Fibroblast of skin of right quadriceps (primary cell): Measurements from ENCODE around the gene PTPRQ.
"Not testable (repeated sequence)": the region's sequence is repeated elsewhere in the genome, so short reads cannot be mapped to it uniquely, and the experiment has no call there.

Experiments
- DNase-seq: peaks from one replicate; pipeline ENCODE4 v3.0.0-alpha.2; 2013

The PTPRQ gene, protein sequence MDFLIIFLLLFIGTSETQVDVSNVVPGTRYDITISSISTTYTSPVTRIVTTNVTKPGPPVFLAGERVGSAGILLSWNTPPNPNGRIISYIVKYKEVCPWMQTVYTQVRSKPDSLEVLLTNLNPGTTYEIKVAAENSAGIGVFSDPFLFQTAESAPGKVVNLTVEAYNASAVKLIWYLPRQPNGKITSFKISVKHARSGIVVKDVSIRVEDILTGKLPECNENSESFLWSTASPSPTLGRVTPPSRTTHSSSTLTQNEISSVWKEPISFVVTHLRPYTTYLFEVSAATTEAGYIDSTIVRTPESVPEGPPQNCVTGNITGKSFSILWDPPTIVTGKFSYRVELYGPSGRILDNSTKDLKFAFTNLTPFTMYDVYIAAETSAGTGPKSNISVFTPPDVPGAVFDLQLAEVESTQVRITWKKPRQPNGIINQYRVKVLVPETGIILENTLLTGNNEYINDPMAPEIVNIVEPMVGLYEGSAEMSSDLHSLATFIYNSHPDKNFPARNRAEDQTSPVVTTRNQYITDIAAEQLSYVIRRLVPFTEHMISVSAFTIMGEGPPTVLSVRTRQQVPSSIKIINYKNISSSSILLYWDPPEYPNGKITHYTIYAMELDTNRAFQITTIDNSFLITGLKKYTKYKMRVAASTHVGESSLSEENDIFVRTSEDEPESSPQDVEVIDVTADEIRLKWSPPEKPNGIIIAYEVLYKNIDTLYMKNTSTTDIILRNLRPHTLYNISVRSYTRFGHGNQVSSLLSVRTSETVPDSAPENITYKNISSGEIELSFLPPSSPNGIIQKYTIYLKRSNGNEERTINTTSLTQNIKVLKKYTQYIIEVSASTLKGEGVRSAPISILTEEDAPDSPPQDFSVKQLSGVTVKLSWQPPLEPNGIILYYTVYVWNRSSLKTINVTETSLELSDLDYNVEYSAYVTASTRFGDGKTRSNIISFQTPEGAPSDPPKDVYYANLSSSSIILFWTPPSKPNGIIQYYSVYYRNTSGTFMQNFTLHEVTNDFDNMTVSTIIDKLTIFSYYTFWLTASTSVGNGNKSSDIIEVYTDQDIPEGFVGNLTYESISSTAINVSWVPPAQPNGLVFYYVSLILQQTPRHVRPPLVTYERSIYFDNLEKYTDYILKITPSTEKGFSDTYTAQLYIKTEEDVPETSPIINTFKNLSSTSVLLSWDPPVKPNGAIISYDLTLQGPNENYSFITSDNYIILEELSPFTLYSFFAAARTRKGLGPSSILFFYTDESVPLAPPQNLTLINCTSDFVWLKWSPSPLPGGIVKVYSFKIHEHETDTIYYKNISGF (N-terminal part only)

DNA sequence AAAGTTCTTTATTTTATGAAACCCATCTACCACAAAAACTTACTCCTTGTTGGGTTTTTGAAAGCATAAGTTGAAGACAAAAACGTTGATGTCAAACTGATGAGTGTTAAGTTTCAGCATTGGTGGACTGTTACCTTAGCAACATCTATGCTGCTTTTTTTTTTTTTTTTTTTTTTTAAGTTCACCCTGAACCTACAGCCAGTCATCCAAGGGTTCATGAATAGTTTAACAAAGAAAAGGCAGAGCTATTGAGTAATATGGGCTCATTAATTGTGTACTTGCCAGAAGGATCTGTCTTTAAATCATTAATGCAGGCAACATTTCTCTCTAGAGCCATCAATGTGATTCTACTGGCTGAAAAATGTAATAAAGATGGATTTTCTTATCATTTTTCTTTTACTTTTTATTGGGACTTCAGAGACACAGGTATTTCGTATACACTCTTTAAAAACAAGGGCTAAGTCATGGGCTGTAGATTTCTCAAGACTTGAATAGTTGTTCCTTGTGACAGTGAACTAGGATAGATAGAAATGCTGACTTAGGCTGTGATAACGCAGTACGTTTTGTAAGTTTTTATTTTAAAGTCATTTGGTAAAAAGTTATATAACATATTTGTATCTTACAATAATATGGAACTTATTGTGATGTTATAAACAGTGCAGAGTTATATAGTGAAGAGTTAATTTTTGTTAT, at the start of gene PTPRQ:
PTPRQ (plus strand) TSS at position 262 of the 693 bp plus-strand sequence; CDS start at position 373, 111 bp downstream.
- DNase-seq: peak; percentile 66

DNA sequence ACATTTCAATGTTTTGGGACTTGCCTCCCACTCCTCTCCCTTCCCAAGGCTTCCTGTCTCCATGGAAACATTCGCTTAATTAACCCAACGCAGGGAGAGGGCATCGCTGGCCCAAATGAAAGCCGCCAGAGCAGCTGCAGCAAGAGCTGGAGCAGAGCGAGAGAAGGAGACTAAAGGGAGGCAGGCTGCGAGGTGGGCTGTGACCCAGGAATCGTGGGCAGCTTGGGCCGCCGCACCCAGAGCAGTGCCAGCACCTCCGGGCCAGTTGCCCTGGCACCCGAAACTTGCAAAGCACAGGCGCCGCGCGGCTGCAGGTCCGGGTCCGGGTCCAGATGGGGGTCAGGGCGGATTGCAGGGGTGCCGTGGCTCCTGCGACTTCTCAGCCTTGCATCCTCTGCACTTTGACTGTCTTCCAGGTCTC, 43.5 kb upstream of the PTPRQ start:
- no peak for DNase-seq

DNA sequence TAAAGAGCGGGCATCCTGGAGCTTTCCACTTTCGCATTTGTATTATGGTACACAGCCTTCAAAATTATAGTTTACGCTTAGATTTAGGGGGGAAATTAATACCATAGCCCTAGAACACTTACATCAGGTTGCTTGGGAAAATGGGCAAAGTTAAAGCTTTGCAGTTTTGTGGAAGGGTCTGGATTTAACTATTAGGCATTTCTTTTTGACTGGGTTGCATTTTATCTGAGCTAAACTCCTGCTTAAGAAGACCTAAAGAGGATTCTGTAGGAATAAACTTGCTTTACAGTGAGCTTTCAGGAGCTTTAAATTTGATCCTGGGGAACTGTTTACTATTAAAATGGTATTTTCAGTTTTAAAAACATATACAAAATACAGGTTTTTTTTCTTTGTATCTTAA, 42.8 kb upstream of the PTPRQ start:
- no peak for DNase-seq

DNA sequence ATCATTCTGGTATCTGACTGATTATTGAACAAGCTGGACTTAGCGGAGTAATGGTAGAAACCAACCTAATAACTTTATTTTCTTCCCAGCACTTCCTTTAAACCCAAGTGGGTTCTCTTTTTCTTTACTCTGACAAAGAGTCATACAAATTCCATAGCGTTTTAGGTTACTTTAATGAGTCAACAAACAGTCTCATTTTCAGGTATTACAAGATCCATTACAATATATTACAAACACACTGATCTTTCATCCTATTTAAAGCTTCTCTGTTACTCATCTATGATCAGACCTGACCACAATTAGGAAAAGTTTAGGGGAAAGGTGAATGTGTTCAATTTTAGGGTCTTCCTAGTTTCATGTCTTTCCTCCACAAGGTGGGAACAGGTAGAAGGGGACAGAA, 39.4 kb upstream of the PTPRQ start:
- DNase-seq: no peak

DNA sequence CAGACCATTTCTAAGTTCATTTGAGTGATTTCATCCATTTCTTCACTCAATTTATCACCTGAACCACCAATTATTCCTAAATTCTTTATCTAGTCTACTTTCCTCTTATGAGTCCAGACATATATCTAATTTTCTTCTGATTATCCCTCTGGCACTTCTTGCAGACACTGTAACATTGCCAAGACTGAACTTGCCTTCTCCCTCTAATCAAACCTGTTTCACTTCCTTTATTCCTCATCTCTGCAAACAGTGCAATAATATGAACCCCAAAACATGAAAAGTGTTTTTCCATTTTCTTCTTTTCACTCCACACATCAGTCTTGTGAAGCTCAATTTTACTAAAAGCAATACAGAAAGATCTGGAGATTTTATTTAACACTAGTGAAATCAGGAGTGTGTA, 37.8 kb upstream of the PTPRQ start:
- DNase-seq: no peak

DNA sequence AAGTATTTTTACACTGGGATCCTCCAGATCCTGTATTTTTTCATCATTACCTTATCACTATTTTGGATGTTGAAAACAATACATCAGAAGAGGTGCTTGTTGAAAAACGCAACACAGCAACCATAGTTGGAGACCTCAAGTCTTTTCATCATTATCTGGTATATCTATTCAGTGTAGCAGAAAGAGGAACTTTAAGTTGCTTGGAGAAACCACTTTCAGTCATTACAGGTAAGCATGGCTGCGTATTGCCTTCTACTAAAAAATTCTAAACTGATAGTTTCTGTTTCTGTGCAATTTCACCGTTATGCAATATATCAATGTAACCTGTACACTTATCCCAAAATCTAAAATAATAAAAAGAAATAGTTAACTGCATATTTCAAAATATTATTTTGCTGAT, 32.2 kb upstream of the PTPRQ start:
- DNase-seq: no peak

DNA sequence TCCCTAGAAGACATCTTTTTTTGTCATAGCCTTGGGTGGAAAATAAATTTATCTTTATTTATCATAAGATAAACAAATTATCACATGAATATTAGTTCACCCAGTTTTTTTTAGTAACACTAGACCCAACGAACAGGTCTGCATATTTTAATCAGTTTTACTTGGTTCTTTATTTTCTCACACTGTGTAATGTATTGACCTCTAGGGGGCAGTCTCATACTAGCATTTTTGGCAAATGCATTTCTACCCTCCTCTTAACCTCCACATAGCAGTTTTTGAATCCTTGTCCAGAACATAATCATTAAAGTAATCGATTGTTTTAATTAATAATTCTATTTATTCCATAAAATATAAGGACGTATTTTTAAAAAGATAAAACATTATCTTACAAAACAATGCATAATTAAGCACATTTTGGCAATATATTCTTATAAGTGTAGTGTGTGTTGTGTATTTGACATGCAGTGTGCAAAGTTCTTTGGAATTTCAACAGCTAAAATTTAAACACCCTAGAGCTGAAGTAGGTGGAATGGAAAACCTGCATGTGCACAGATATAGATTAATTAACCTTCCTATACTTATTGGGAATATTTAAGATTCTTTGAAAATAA, 31.6 kb upstream of the PTPRQ start:
- peak; percentile 61 for DNase-seq

DNA sequence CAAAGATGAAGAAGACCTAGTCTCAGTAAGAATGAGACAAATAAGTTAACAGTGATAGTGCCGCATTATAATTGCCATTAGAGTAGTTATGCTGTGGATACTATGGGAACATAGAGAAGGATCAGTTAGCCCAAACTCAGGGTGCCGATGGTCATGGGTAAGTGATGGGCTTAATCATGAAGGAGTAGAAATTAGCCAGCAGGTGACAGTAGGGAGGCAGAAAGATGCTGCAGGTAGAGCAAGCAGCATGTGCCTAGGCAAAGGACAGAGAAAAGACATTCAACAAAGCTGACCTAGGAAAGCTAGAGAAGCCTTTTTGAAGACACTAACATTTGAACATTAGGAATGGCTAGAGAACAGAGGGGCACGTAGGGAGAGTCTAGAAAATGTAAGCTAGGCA, 30.6 kb upstream of the PTPRQ start:
- DNase-seq: no peak

DNA sequence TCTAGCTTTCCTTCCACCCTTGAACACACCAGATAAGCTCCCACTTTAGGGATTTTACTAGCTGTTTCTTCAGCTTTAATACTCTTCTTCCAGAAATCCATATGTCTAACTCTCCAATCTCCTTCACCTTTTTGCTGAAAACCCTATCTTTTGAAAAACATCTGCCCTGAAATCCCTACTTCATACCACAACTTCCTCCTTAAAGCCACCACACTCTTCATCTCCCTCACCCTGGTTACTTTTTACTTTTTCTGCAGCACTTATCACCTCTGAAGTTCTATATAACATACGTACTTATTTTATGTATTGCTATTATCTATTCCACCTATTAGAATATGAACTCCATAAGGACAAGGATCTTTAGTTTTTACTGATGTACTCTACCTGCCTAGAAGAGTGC, 28.6 kb upstream of the PTPRQ start:
- DNase-seq: no peak

DNA sequence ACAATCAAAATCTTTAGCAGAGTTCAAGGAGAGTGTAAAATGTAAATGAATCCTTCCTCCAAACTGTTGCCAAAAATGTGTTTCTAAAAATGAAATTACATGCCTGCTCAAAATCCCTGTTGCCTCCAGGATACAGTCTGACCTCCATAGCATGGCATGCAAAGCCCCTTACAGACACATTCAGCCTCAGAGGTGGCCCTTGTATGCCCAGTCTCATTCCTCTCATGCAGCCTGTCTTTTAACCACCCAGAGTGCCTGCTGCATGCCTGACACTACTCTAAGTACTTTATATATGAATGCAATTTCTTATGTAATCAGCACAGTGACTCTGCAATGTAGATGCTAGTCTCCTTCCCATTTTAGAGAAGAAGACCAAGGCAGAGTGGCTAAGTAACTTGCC, 24.4 kb upstream of the PTPRQ start:
- DNase-seq: peak; percentile 48

DNA sequence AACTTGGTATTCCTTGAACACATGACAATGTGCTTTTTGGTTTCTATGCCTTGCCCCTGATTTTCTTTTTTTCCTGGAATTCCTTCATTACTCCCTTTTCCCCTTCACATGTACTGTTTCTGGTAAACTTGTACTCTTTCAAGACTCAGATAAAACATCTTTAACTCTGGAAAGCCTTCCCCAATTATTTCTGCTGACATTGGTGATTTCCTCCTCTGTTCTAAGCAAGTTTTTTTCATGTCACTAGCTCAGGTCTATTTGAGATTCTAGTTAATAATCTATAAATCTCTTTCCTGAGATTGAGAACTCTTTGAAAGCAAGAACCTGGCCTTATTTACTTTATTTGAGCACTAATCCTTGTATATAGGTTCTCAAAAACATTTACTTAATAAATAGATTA, 24.0 kb upstream of the PTPRQ start:
- DNase-seq: no peak

DNA sequence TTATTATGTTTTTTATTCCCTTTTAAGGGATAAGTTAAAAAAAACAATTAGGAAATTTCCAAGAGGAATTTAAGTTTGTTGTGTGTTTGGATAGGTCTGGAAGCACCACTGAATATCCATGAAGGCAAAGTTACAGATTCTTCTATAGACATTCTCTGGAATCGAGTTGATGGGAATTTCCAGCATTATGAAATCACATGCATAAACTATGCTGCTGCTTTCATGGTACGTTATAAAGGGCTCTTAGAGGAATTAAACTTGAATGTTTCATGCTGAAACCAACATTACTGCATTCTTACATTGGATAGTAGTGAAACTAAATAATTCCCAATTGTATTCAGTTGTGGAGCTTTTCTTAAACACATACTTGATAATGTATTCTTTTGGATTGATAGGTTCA, 21.5 kb upstream of the PTPRQ start:
- peak; percentile 54 for DNase-seq

DNA sequence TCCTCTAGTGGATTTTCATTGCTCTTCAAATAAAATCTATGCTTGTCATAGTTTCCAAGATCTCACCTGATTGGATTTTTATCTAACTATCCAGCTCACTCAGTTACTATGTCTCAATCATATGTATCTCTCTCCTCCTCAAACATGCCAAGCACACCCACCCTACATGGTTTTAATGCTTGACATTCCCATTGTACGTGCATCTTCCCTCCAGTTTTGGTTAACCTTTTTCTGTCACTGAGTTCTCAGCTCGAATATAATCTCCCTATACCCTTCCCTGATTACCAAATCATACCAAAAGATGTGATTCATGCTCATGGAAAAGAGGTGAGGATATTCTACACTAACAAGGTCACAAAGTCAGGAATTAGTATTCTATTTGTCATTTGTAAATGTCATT, 12.0 kb upstream of the PTPRQ start:
- no peak for DNase-seq

DNA sequence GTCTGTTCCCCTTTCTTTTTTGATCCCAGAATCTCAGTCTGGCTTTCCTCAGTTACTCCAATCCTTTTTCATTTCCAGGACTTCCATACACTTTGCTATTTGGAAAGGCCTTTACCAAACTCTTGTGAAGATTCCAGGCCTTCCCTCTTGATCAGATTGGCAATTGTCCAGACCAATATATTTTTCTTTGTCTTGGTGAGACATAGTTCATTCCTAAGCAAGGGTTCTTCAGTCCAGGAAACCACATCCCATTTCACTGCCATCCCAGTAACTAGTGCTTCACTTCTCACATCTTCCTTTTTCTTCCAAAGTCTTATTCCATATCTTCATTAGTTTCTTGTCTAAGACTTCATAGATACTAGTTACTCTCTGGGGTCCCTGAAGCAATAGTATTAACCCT, 2.1 kb upstream of the PTPRQ start:
- peak; percentile 85 for DNase-seq

DNA sequence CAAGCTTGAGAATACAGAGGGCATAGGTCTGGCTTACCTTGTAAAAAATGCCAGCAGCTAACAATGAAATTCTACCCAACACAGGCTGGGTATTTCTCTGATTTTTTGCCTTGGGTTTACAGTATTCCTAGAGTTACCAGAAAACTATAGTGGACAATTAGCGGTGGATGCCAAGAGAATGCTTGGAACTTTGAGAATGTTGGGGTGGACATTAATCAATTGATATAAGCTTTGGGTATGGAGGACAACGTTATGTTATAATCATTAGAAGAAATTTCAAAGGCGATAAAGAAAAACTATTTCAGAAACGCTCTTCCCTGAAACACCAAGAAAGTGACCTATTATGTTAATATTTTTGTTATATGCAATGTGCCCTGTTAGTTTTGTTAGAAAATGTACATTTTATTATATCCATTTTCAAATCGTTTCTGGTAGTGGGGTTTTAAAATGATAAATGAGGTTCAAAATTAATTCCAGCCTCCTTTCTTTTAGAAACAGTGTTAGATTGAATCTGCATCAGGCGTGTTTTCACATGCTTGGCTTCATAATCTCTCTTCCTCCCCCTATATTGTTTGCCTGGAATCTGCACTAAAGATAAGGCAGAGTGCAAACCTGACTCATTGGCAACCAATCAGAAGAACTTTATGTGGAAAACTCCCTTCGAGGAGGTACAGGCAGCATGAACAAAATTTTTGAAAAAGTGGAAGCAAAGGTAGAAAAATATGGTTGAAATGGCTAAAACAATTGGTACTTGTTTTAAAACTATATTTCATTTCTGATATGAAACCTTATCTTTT, 1.4 kb upstream of the PTPRQ start:
- peak; percentile 30 for DNase-seq

DNA sequence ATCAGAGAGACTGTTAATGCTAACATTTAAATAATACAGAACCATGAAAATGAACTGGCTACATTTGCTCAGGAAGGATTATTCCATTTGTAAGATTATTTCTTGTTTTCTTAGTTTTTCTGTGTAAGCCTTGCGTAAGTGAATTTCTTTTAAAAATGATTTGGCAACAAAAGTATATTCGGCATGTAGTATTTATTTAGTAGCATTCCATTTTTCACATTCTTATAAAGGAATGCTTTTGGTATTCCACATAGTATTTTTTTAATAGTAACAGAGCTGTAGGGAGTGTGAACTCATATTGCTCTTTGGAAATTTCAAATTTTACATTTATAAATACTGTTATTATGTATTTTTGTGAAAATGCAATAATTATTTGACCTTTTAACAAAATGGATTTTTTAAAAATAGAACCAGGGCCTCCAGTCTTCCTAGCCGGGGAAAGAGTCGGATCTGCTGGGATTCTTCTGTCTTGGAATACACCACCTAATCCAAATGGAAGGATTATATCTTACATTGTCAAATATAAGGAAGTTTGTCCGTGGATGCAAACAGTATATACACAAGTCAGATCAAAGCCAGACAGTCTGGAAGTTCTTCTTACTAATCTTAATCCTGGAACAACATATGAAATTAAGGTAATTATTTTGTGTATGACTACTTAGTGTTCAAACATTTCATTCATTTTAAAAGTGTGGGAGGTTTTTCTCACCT, 1.2 kb downstream of the PTPRQ start:
- DNase-seq: peak; percentile 54

DNA sequence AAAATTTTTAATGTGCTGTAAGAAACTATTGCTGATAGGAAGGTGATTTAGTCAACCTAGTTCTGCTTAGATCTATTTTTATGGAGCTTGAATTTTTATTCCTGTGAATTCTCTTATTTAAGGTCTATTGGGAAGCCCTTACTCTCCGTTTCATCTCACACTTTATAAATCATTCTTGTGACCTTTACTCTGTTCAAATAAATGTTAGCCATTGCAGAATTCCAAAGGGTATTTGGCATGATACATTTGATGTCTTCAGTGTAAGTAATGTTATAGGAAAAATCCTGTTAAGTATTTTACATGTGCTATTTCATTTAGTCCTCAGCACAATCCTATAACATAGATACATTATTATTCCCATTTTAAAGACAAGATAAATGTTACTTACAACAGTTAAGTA, 12.5 kb downstream of the PTPRQ start:
- DNase-seq: no peak

DNA sequence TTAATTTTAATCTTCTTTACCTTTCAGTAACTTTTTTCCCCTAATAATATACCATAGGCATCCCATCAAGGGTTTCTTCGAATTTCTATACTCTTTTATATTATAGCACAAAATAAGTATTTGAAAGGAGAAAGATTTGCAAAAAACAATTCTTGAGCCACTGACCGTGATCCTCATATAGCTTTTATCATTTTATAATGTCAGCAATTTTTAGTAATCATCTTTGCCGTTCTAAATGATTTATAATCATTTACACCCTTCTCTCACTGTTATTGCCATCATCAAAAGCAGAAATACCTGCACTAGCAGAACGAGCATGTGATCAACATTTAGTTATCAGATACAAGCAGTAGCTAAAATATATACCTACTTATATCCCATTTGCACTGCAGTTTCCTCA, 16.9 kb downstream of the PTPRQ start:
- no peak for DNase-seq

DNA sequence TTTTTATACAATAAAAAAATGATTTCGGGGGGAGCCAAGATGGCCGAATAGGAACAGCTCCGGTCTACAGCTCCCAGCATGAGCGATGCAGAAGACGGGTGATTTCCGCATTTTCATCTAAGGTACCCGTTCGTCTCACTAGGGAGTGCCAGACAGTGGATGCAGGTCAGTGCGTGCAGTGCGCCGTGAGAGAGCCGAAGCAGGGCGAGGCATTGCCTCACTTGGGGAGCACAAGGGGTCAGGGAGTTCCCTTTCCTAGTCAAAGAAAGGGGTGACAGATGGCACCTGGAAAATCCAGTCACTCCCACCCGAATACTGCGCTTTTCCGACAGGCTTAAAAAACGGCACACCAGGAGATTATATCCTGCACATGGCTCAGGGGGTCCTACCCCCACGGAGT, 17.8 kb downstream of the PTPRQ start:
- not testable (repeated sequence) for DNase-seq

DNA sequence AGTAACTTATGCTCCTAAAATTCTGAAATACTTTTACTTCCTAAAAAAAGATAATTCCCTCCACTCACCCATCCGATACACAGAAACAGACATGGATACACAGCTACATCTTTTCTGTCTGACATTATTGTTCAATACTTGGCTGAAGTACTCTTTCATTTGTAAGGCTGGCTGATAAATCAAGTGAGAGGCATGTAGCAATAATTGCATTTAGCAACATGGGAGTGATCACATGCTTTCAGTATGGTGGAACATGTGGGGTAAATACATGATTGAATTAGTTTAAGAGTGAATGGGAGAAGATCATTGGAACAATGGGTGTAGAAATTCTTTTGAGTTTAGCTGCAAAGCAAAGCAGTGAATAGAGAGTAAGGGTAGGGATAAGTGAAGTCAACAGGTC, 25.6 kb downstream of the PTPRQ start:
- peak; percentile 27 for DNase-seq

DNA sequence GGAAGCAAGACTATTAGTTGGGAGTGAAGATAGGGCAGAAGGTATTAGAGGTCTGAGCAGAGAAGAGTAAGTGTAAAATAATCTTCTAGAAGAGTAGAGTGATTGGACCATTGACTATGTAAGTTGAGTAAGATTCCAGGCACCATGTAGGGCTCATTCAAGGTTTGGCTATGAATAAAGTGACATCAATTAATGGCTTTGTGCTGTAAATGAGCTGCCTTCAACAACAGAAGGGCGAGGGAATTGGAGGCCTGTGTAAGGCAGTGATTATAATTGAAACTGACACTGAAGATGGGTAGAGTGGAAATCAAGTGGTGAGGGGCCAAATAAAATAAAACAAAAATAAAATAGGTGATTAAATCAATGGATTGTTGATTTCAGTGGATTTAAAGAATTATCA, 26.4 kb downstream of the PTPRQ start:
- DNase-seq: no peak
